B cell (primary cell): ENCODE results near the gene GMPPA. TPM values are rescaled to one million over a fixed set of nuclear protein-coding genes. Genes with fewer than 3 reads are reported as not detected.
A peak's percentile ranks its signal among the peaks of the same experiment; 100 is the strongest.

Source experiments
- ATAC-seq: fragments of 200-7000 bp; cut with Tn5 transposase; one replicate; pipeline ENCODE4 v1.10.0; 2021; ENCODE audit warnings: low read depth, mild to moderate bottlenecking, moderate number of reproducible peaks, moderate library complexity
- CTCF ChIA-PET: fragments of 350-600 bp; sonication (Branson Sonifier 250); formaldehyde crosslinking; loops from one replicate; lab custom pipeline; 2021; ENCODE audit warnings: antibody characterized with exemption, inconsistent platforms; lab: Charles Lee
- POLR2A ChIA-PET: fragments of 350-600 bp; sonication (Branson Sonifier 250); formaldehyde crosslinking; loops from one replicate; lab custom pipeline; 2021; ENCODE audit warnings: antibody characterized with exemption; lab: Charles Lee
- DNase-seq: peaks from one replicate; pipeline ENCODE4 v3.0.0; 2013
- H2AFZ ChIP-seq: 2 replicates; pipeline ENCODE4 v1.6.1; 2012; ENCODE audit warnings: mild to moderate bottlenecking, low read depth, low read length; ENCODE audit not compliant: insufficient read depth, poor library complexity, severe bottlenecking
- H3K27ac ChIP-seq, 2 donors: 1 replicate in 1 of 2; 2 replicates in 1 of 2; pipeline ENCODE4 v1.5.1; 2012 to 2013; ENCODE audit warnings: low read length in 2 of 2, mild to moderate bottlenecking in 2 of 2, moderate library complexity in 1 of 2
- H3K27me3 ChIP-seq, 4 experiments: fragments of 200-600 bp in 1 of 4; sonication (generic) in 1 of 4; replicated peaks in 1 of 4; 1 replicate in 2 of 4; 2 replicates in 2 of 4; pipeline versions ENCODE4 v1.6.1 to v1.7.0; 2013 to 2016; ENCODE audit warnings: low read length in 3 of 4, mild to moderate bottlenecking in 2 of 4, mixed read lengths in 1 of 4, moderate library complexity in 1 of 4; ENCODE audit not compliant: insufficient read depth in 4 of 4, control insufficient read depth in 3 of 4; ENCODE audit errors: control extremely low read depth in 1 of 4
- H3K36me3 ChIP-seq, 2 experiments: replicated peaks in 1 of 2; 1 replicate in 1 of 2; 2 replicates in 1 of 2; pipeline versions ENCODE4 v1.6.1 to v1.7.1; 2013; ENCODE audit warnings: low read length in 1 of 2; ENCODE audit not compliant: insufficient read depth in 2 of 2, control insufficient read depth in 1 of 2; ENCODE audit errors: control extremely low read depth in 1 of 2, extremely low read depth in 1 of 2
- H3K4me1 ChIP-seq, 2 donors: fragments of 200-600 bp in 1 of 2; sonication (generic) in 1 of 2; 1 replicate in 1 of 2; 2 replicates in 1 of 2; pipeline versions ENCODE4 v1.5.1 to v1.6.1; 2013 to 2017; ENCODE audit warnings: low read length in 2 of 2; ENCODE audit not compliant: control insufficient read depth in 2 of 2, insufficient read depth in 2 of 2
- H3K4me2 ChIP-seq: replicated peaks from 2 replicates; pipeline ENCODE3; 2012; ENCODE audit warnings: mild to moderate bottlenecking, low read depth, low read length; ENCODE audit not compliant: poor library complexity, severe bottlenecking
- H3K4me3 ChIP-seq, 5 experiments: fragments of 200-600 bp in 1 of 5; sonication (generic) in 1 of 5; 1 replicate in 3 of 5; 2 replicates in 2 of 5; pipeline versions ENCODE4 v1.5.1 to v1.7.0; 2011 to 2016; ENCODE audit warnings: low read length in 4 of 5, mild to moderate bottlenecking in 4 of 5, low read depth in 2 of 5, control low read depth in 1 of 5, moderate library complexity in 1 of 5; ENCODE audit not compliant: insufficient read depth in 1 of 5; ENCODE audit errors: control extremely low read depth in 1 of 5, extremely low read depth in 1 of 5
- H3K79me2 ChIP-seq: fragments of 200-600 bp; sonication (generic); one replicate; pipeline ENCODE4 v1.6.0; 2016; ENCODE audit warnings: low read length; ENCODE audit not compliant: control insufficient read depth, insufficient read depth
- H3K9ac ChIP-seq: fragments of 200-600 bp; sonication (generic); 2 replicates; pipeline ENCODE4 v1.6.1; 2017; ENCODE audit warnings: mild to moderate bottlenecking, low read length, moderate library complexity
- H3K9me3 ChIP-seq, 3 donors: one replicate each; pipeline versions ENCODE4 v1.6.1 to v1.7.1; 2013; ENCODE audit warnings: low read length in 2 of 3; ENCODE audit not compliant: control insufficient read depth in 2 of 3, insufficient read depth in 1 of 3; ENCODE audit errors: control extremely low read depth in 1 of 3
- H4K20me1 ChIP-seq: 2 replicates; pipeline ENCODE4 v1.6.0; 2012; ENCODE audit warnings: mild to moderate bottlenecking, low read length; ENCODE audit not compliant: insufficient read depth, control insufficient read depth, poor library complexity, severe bottlenecking
- H3K27ac Mint-ChIP-seq: one replicate; pipeline ENCODE4 v1.8.0; 2021; ENCODE audit warnings: mixed read lengths
- H3K27me3 Mint-ChIP-seq: one replicate; pipeline ENCODE4 v1.8.0; 2021; ENCODE audit warnings: mixed read lengths
- H3K4me1 Mint-ChIP-seq: one replicate; pipeline ENCODE4 v1.8.0; 2021; ENCODE audit warnings: mixed read lengths
- H3K4me3 Mint-ChIP-seq: one replicate; pipeline ENCODE4 v1.8.0; 2021; ENCODE audit warnings: mixed read lengths
- H3K9me3 Mint-ChIP-seq: one replicate; pipeline ENCODE4 v1.8.0; 2022; ENCODE audit warnings: mixed read lengths; ENCODE audit not compliant: insufficient read depth
- CTCF ChIP-seq: fragments of 200-600 bp; IDR thresholded peaks from one replicate; pipeline ENCODE4 v1.8.0; 2022; ENCODE audit warnings: antibody characterized with exemption, mild to moderate bottlenecking
- EZH2 ChIP-seq: IDR thresholded peaks from 2 replicates; pipeline ENCODE4 v1.6.1; 2012; ENCODE audit warnings: borderline replicate concordance, low read depth, mild to moderate bottlenecking, moderate library complexity, low read length; ENCODE audit not compliant: insufficient read depth, poor library complexity, severe bottlenecking
- WGBS: methylation state at CpG from one replicate; pipeline ENCODE4 v1.1.5; 2013; ENCODE audit warnings: missing lambda C conversion rate; ENCODE audit not compliant: insufficient coverage; 5-methylcytosine and 5-hydroxymethylcytosine counted together
- intact Hi-C: fragments of 100-400 bp; cut with micrococcal nuclease; formaldehyde crosslinking; loops from one replicate; pipeline ENCODE4 v1.10.0; 2022
- polyA plus RNA-seq: library from polyadenylated mRNA; depleted of rRNA; stranded (reverse); fragments of >200 nt; gene quantifications from 2 replicates; pipeline ENCODE4 v1.2.3, GENCODE V29; 2012
- total RNA-seq, 2 donors: library from RNA; stranded (reverse); fragments of 120-200 nt in 1 of 2; gene quantifications; 1 replicate in 1 of 2; 2 replicates in 1 of 2; pipeline versions ENCODE4 v1.2.3 to v1.2.4, GENCODE V29; 2013 to 2022

The GMPPA gene
- total and polyA plus RNA-seq, 2 donors (not counting 1 experiment from before 2014, with no cell fraction given): 27.8 to 67.9 TPM

GRCh38 chr2:219508971-219509779, 10.5 kb downstream of the GMPPA start:
- H3K4me3 Mint-ChIP-seq: peak overlapping the region; percentile 69
- H3K9me3 ChIP-seq: peaks cover 0 to 18% (median 0%) of the 10 kb centered on the region in 3 donors
- TF ChIP-seq CTCF (no peak), EZH2 (no peak)
- H3K27me3 Mint-ChIP-seq: peaks cover 47% of the 10 kb centered on the region
- H3K36me3 ChIP-seq: peaks cover 0 to 25% of the 10 kb centered on the region in 2 experiments
- intact Hi-C loops: no loop called here
- H3K9me3 Mint-ChIP-seq: no peaks in the 10 kb centered on the region
- H3K4me1 ChIP-seq: peaks cover 15 to 30% of the 10 kb centered on the region in 2 donors
- peak overlapping the region; percentile 64 for H3K4me2 ChIP-seq
- POLR2A ChIA-PET: interaction anchor here (0.9 to 1.6 kb wide), 2 partner anchors 11 kb away, joined by 3 read pairs; no protein-coding TSS in a partner anchor
- no peak overlapping the region for H3K9ac ChIP-seq
- peaks cover 0 to 60% (median 19%) of the 10 kb centered on the region in 4 experiments for H3K27me3 ChIP-seq
- WGBS: 21% methylated on average over 6 of the region's 14 CpGs
- no peak overlapping the region for H2AFZ ChIP-seq
- no peak for DNase-seq
- peak overlapping the region in 1 of 5 experiments; percentile 8 for H3K4me3 ChIP-seq
- CTCF ChIA-PET: interaction anchor here (0.8 to 2.7 kb wide), 10 partner anchors 8 to 134 kb away, joined by 3 to 15 read pairs (median 5); partner anchors contain the start of gene GMPPA
- ATAC-seq: peak; percentile 11
- no peaks in the 10 kb centered on the region for H3K79me2 ChIP-seq
- H3K4me1 Mint-ChIP-seq: peaks cover 25% of the 10 kb centered on the region
- no peak overlapping the region for H3K27ac ChIP-seq
- H3K27ac Mint-ChIP-seq: no peak overlapping the region
- no peaks in the 10 kb centered on the region for H4K20me1 ChIP-seq
